GM19025 (cell line): ENCODE results near the gene AIRE.
"Not testable (repeated sequence)": the region's sequence is repeated elsewhere in the genome, so short reads cannot be mapped to it uniquely, and the experiment has no call there.

Source experiments
- ATAC-seq: cut with Tn5 transposase; IDR thresholded peaks from one replicate; pipeline ENCODE4 v1.9.1; 2021; ENCODE audit warnings: mild to moderate bottlenecking, low read depth, moderate library complexity; ENCODE audit not compliant: unreplicated experiment

Gene AIRE

DNA sequence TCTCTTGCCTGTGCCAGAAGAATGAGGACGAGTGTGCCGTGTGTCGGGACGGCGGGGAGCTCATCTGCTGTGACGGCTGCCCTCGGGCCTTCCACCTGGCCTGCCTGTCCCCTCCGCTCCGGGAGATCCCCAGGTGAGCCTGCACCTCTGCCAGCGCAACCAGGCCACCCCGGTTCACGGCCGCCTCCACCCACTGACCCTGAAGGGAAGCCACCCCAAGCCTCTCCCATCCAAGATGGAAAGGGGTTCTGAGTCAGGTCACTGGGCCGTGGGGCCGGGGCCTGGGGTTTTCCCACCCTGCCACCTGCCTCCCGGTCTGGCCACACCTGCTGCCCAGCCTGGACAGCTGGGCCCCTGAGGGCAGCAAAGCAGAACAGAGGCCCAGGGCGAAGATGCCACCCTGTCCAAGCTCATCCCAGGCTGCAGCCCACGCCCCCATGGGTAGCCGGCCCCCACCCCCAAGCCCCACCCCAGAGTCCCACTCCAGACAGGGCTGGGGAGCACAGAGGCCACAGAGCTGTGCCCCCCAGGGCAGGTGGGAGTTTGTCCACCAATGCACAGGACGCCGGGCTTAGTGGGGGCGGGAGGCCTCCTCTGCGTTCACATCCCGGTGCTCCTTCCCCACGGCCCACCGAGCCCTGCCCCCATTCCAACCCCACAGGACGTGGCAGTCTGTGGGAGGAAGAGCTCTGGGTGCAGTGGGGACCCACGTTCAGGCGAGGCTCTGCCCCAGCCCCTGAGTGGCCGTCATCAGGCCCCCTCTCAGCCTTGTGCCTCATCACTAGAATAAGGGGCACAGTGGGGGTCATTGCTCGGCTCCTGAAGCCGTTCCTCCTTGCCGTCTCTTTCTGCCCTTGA is 5.6 kb downstream of the AIRE start:
- ATAC-seq = no peak

DNA sequence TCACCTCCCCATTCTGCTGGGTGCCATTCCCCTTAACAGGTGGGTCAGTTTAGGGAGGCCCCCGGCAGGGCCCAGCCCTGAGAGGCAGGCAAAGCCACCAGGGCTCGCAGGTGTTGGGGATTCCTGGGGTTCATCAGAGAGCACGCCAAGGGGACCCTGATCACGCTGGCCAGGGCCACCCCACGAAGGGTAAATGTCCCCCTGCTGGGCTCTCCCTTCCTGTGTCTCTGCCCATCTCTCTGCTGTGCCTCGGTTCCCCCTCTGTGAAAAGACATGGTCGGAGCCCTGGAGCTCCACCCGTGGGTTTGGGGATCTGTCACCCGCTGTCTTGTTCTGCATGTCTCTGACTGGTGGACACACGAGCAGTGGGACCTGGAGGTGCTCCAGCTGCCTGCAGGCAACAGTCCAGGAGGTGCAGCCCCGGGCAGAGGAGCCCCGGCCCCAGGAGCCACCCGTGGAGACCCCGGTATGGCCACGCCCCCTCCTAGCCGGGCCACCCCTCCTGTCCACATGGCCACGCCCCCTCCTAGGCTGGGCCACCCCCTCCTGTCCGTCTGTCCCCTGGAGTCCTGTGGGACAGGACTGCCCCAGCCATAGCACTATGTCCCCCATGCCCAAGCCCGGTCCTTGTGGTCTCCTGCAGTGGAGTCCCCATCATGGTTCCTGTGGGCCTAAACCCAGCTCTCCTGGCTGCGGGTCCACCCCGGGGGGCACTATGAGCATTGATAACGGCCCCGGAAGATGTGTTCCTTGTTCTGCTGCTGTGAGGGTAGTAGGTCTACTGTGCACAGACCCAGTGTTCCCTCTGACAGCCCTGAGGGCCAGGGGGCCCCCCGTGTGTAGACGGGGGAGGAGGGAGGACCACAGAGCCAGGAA is 6.5 kb downstream of the AIRE start:
- no peak for ATAC-seq

DNA sequence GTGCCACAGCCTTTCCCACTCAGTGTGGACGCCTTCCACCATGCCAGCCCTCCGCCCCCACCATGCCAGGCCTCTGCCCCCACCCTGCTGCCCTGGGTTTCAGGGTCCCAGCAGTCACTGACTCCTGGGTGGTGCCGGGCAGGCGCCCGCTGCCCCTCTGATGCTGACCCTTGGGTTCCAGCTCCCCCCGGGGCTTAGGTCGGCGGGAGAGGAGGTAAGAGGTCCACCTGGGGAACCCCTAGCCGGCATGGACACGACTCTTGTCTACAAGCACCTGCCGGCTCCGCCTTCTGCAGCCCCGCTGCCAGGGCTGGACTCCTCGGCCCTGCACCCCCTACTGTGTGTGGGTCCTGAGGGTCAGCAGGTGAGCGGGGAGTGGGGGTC is 7.1 kb downstream of the AIRE start:
- no peak for ATAC-seq

DNA sequence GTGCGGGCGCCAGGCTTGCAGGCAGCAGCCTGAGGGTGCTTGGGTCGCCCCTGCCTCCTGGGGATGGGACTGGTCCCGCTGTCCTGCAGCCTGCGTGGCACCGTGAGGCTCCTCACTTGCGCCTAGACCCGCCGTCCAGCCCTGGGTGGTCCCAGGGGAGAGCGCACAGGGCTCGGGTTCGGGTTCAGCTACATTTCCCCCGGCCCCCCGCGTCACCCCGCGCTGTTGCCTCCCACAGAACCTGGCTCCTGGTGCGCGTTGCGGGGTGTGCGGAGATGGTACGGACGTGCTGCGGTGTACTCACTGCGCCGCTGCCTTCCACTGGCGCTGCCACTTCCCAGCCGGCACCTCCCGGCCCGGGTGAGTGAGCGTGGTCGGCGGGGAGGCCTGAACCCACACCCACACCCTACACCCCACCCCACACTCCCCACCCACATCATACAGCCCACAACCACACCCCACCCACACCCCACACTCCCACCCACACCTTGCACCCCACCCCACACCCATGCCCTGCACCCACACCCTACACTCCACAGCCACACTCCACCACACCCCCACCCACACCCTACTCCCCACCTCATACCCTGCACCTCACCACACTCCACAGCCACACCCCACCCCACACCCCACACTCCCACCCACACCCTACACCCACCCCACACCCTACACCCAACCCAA is 8.0 kb downstream of the AIRE start:
- no peak for ATAC-seq

DNA sequence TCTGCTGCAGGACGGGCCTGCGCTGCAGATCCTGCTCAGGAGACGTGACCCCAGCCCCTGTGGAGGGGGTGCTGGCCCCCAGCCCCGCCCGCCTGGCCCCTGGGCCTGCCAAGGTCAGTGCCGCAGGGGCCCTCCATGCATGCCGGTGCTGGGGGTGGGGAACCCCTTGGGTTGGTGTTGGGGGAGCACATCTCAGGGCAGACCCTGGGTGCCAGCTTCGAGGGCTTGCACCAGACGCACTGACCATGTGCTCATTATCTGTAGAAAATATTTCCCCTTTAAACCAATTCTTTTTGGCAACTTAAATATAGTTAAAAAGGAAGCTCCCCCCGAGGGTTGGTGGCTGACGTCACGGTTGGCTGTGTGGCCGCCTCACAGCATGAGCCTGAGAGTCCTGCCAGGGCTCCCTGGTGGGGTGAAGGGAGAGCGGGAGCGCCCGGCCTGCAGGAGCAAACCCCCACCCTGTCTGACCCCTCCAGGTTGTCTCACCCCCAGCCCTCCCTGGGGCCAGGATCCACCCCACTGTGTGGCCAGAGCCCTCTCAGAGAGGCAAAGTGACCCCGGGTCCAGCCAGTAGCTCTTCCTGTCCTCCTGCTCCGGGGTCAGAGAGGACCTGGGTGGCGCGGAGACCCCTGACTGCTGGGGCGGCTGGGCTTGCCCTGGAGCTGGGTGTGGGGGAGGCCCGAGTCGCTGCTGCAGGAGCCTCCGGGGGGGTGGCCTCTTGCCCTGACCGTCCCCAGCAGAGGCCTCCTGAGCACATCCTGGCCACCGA is 8.9 kb downstream of the AIRE start:
- no peak for ATAC-seq

DNA sequence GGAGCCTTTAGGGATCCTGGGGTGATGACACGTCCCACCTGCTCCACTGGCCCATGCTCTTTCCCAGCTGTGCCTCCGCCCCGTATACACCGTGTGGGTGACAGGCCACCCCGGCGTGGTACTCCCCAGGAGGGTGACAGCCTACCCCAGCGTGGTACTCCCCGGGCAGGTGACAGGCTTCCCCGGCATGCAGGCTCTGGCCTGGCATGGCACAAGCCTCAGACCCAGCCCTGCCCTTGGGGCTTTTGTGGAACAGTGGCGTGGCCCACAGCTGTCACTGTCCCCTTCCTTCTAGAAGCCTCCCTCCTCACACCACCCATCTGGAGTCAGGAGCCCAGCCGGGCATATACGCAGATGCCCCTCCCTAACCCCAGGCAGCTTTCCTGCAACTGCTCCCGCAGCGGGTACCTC is 9.5 kb downstream of the AIRE start:
- ATAC-seq = no peak

DNA sequence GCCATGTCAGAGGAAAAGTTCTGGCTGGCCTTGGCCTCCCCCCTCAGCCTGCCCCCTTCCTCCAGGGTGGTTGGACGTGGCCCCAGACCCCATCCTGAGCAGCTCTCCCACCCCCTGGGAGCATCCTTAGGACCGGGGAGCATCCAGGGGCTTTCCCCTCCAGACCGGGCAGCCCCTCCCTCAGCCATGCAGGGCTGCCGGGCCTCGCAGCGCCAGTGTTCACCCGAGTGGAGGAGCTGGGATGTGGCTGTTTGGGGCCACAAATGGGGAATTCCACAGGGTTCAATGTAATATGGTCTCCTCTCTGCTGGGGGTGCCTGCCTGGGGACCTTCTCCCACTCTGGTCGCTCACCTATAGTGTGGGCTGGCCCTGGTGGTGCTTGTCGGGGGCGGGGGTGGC is 10.0 kb downstream of the AIRE start:
- ATAC-seq = no peak

DNA sequence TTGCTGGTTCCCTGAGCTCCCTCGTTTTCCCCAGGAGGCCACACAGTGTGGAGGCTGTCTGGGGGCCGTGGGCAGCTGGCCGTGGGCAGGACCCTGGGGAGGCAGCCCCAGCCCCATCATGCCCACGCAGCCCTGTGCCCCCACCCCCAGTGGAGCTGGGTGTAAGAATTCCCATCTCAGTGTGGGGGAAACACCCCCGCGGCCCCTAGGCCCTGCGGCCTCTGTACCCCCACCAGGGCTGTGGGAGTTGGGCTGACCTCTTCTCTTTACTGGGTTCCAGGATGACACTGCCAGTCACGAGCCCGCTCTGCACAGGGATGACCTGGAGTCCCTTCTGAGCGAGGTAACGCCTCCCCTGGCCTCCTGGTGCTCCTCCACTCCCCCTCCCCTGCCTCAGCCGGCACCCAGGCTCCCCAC is 10.4 kb downstream of the AIRE start:
- ATAC-seq = no peak

DNA sequence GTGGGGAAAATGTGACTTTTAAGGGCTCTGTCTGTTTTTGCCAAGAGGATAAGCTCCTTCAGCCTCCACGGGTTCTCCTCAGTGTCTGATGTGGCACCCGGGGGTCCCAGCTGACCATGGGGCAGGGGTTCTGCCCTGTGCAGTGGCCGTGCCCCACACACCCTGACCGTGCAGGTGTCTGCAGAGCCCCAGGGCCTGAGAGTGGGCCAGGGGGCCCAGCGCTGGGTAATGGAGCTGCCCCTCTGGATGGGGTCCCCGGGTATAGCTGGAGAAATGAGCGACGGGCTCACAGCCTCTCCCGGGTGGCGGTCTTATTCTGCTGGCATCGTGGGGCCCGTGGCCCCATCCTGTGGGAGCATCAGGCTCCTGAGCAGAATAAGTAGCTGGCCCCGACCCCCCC is 11.2 kb downstream of the AIRE start:
- ATAC-seq = no peak

DNA sequence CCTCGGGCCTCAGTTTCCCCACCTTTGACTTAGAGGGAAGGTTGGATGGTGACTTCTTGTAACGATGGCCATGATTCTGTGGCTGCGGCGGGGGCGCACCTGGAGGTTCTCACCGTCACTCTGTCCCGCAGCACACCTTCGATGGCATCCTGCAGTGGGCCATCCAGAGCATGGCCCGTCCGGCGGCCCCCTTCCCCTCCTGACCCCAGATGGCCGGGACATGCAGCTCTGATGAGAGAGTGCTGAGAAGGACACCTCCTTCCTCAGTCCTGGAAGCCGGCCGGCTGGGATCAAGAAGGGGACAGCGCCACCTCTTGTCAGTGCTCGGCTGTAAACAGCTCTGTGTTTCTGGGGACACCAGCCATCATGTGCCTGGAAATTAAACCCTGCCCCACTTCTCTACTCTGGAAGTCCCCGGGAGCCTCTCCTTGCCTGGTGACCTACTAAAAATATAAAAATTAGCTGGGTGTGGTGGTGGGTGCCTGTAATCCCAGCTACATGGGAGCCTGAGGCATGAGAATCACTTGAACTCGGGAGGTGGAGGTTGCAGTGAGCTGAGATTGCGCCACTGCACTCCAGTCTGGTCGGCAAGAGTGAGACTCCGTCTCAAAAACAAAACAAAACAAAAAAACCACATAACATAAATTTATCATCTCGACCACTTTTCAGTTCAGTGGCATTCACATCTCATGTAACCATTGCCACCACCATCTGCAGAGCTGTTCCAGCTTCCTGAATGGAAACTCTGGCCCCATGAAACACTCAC is 12.0 kb downstream of the AIRE start:
- no peak for ATAC-seq

DNA sequence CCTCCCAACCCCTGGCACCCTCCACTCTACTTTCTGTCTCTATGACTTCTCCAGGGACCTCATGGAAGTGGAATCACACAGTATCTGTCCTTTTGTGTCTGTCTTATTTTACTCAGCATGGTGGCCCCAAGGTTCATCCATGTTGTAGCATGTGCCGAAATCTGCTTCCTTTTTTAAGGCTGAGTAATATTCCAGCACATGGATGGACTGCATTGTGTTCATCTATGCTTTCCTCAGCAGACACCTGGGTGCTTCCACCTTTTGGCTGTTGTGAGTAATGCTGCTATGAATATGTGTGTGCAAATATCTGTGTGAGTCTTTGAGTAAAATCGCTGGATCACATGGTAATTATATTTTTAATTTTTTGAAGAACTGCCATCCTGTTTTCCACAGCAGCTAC is 12.6 kb downstream of the AIRE start:
- ATAC-seq = no peak

DNA sequence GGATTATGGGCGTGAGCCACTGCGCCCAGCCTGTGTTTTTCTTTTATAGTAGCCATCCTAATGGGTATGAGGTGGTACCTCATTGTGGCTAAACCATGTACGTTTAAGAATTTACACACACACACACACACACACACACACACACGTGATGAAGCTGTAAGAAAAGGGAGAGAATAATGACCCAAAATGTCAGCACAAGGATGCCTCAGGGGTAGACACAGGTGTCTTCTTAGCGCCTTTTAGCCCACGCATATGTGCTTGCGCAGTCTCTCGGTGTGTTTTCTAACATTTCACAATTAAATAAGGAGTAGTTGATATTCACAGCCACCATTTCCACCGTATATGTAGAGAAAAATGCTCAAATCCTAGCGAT is 13.4 kb downstream of the AIRE start:
- ATAC-seq = no peak

DNA sequence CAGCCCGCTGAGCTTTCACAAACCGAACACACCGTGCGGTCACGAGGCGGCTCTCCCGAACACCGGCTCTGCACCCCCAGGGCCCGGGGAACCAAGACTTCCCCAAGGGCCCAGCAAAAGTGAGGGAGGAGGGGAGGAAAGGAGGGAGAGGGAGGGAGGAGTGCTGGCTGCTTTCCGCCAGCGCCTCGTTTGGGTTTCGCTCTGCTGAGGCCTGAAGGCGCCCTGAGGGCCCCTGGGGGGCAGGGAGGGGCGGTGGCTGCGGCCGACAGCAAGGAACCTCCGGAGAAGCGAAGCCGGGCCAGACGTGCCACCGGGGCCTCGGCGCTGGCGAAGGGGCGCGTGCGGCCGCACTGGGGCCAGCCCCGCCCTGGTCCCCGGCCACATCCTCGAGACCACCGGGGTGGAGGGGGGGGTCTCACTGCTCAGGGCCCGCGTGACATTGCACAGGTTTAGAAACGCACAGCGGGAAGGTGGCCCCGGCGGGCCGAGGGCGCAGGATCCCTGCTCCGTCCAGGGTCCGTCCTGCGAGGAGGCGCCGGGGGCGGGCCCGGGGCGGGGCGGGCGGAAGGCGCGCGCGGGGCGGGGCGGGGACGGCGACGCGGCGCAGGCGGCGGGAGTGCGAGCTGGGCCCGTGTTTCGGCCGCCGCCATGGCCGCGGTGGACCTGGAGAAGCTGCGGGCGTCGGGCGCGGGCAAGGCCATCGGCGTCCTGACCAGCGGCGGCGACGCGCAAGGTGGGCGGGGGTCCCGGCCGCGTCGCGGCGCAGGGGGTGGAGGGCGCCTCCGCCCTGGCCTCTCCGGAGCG is 14.0 kb downstream of the AIRE start, which contains the start of gene PFKL:
PFKL (plus strand) TSS at position 596 of the 804 bp plus-strand sequence; CDS start at position 649, 53 bp downstream.
- ATAC-seq = peak; percentile 63

DNA sequence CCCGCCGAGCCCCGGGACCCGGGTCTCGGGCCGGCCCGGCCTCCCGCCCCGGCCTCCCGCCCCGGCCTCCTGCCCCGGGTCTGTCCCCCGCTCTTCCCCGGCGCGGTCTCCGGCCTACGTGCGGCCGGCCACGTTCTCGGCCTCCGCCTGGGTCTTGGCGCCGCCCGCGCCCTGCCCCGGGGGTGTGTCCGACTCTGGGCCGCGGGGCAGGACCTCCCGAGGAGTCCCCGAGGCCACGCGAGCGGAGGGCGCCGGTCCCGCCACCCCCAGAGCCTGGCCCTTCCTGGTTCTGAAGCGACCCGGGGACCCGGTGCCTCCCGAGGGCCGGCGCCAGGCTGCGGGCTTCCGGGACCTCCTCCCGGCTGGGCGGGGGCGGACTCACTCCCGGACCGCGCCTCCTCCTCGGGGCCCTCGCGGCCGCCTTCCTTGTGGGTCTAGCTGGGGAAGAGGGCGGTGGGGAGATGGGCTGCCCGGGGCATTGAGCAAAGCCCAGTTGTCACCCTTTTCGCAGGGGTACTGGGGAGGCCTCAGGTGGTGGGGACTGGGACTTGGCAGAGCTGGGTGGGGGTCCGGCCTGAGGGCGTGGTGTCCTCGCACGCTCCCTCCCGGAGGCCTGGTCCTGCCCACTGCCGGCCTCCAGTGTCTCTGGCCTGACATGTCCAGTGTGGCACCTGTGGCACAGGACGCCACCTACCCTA is 14.7 kb downstream of the AIRE start:
- peak; percentile 26 for ATAC-seq

DNA sequence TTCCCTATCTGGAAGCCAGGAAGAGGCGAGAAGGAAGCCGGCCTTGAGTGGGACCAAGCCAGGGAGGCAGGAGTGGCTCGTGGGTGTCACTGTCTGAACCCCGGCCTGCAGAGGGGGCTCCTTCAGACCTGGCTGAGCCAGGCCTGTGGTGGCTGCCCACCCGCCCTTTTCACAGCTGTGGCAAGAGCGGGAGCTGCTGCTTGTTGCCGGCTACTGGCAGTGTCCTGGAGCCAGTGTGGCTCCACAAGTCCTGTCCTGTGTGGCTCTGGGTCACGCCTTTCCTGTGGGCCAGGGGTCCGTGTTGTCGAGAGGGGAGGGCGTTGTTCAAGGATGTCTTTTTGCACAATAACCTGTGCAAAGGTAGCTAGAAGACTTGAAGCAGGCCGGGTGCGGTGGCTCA is 15.5 kb downstream of the AIRE start:
- no peak for ATAC-seq

DNA sequence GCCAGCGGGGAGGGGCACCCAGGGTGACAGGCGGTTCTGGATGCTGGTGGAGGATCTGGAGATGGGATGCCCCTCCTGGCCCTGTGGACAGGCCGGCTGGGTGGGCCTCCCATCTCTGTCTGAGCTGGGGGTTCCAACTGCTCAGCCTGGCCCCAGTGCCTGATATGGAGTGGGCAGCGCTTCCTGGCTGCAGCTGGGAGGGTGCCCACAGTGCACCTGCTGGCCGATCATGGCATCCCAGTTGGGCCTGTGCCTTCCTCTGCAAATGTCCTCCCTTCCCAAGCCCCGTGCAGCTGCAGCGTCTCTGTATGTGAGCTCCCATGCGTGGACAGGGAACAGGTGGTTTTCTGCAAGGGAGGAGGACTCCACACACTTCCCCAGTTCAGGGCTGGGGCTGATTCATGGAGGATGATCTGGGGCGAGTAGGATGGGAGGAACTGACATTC is 16.3 kb downstream of the AIRE start:
- no peak for ATAC-seq

DNA sequence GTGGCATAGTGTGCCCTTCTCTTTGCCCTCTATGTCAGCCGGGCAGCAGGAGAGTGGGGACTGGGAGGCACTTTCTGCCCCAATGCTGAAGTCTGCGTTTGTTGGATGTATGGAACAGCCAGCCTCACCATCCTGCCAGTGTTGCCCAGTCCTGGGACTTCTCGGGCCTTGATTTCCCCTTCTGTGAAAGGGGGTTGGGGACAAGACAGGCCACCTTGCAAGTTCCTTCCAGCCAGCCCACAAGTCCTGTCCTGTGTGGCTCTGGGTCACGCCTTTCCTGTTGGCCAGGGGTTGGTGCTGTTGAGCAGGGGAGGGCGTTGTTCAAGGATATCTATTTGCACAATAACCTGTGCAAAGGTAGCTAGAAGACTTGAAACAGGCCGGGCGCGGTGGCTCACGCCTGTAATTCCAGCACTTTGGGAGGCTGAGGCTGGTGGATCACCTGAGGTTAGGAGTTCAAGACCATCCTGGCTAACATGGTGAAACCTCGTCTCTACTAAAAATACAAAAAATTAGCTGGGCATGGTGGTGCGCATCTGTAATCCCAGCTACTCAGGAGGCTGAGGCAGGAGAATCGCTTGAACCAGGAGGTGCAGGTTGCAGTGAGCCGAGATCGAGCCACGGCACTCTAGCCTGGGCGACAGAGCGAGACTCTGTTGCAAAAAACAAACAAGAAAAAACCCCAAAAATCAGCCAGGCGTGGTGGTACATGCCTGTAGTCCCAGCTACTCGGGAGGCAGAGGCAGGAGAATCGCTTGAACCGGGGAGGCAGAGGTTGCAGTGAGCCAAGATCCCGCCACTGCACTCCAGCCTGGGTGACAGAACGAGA is 17.1 kb downstream of the AIRE start:
- not testable (repeated sequence) for ATAC-seq
